Thyroid gland (tissue), 4 donors: ENCODE data around the gene ADAM12.

Experiments used
- POLR2A ChIP-seq, 2 donors: fragments of 450-650 bp; IDR thresholded peaks; one replicate each; pipeline ENCODE4 v1.6.1; 2017; ENCODE audit warnings: antibody characterized with exemption in 2 of 2, mild to moderate bottlenecking in 2 of 2, moderate library complexity in 1 of 2
- TF ChIP-seq, protein P1 (sequence below), 6 experiments: fragments of 200-600 bp in 3 of 6; fragments of 450-650 bp in 3 of 6; sonication (generic) in 3 of 6; IDR thresholded peaks; one replicate each; pipeline ENCODE4 v1.5.1; 2016 to 2019; ENCODE audit warnings: antibody characterized with exemption in 6 of 6, mild to moderate bottlenecking in 2 of 6, inconsistent platforms in 1 of 6, moderate library complexity in 1 of 6

- TF ChIP-seq, protein P1, sequence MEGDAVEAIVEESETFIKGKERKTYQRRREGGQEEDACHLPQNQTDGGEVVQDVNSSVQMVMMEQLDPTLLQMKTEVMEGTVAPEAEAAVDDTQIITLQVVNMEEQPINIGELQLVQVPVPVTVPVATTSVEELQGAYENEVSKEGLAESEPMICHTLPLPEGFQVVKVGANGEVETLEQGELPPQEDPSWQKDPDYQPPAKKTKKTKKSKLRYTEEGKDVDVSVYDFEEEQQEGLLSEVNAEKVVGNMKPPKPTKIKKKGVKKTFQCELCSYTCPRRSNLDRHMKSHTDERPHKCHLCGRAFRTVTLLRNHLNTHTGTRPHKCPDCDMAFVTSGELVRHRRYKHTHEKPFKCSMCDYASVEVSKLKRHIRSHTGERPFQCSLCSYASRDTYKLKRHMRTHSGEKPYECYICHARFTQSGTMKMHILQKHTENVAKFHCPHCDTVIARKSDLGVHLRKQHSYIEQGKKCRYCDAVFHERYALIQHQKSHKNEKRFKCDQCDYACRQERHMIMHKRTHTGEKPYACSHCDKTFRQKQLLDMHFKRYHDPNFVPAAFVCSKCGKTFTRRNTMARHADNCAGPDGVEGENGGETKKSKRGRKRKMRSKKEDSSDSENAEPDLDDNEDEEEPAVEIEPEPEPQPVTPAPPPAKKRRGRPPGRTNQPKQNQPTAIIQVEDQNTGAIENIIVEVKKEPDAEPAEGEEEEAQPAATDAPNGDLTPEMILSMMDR (IDR thresholded peaks at IDR 0.05) = no peak
- no peak for TF ChIP-seq POLR2A (IDR thresholded peaks at IDR 0.05)
These were observed 4.8 kb upstream of the ADAM12 start for GRCh38 chr10:126393076-126393475.
